ENCODE measurements around the gene MINDY2.
"Not testable (repeated sequence)": the region's sequence is repeated elsewhere in the genome, so short reads cannot be mapped to it uniquely, and the experiment has no call there.

MINDY2 gene

DNA sequence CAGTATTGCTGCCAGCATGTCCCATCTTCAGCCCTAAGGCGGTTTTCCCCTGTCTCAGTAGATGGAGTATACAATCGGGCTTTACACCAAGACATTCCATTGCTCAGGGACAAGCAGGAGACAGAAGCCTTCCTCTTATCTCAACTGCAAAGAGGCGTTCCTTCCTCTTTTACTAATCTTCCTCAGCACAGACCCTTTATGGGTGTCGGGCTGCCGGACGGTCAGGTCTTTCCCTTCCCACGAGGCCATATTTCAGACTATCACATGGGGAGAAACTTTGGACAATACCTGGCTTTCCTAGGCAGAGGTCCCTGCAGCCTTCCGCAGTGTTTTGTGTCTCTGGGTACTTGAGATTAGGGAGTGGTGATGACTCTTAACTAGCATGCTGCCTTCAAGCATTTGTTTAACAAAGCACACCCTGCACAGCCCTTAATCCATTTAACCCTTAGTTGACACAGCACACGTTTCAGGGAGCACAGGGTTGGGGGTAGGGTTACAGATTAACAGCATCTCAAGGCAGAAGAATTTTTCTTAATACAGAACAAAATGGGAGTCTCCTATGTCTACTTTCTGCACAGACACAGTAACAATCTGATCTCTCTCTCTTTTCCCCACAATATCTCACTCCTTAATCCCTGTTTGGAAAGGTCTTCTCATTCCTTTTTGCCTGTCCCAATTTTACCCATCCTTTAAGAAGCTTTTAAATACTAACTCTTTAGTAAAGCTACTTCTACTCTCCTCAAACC lies 62.8 kb downstream of the MINDY2 start:
- not testable (repeated sequence) for DNase-seq

DNA sequence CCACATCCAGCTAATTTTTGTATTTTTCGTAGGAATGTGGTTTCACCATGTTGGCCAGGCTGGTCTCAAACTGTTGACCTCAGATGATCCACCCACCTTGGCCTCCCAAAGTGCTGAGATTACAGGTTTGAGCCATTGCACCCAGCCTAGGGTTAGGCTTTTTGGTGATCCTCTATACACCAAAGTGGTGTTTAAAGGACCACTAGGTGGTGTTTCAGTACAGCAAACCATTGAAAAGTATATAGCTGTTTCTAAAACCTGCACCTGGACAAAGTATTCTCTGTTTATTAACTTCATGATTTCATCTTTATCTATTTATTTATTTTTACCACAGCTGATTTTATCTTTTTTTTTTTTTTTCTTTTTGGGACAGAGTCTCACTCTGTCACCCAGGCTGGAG lies 68.4 kb downstream of the MINDY2 start:
- peak in 1 of 2 donors; percentile 4 for DNase-seq

DNA sequence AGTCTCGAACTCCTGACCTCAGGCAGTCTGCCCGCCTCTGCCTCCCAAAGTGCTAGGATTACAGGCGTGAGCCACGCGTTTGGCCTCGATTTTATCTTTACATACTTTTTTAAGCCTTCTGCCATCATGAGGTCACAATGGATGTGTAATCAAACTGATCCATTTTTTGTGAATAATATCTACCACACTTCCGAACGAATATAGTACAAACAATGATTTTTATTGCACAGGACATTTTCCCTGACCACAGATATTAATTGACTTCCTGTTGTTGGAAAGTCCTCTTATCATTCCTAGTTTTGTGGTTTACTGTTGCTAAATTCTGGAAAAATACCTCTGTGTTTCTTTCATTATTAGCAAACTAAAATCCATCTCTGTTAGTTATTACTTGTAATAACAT lies 68.9 kb downstream of the MINDY2 start:
- no peak for DNase-seq

DNA sequence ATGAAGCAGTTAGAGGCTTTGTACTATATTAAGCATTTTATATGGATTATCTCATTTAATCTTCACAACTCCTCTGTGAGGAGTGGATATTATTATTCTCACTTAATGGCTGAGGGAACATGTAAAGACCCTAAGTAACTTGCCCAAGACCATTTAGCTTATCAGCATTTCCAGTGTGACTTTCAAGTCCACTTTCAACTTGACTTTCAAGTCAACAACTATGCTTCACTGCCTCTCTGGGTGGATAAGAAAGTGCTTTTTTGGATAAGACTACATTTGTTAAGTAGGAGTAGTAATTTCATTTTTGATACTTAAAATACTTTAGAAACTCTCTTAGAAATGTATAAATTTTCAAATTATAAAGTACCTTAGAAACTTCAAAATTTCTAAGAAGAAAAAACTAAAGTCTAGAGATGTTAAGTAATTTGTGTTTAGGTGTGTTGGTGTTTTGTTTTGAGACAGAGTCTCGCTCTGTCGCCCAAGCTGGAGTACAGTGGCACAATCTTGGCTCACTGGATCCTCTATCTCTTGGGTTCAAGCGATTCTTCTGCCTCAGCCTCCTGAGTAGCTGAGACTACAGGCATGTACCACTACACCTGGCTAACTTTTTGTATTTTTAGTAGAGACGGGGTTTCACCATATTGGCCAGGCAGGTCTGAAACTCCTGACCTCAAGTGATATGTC lies 71.8 kb downstream of the MINDY2 start:
- DNase-seq: no peak

DNA sequence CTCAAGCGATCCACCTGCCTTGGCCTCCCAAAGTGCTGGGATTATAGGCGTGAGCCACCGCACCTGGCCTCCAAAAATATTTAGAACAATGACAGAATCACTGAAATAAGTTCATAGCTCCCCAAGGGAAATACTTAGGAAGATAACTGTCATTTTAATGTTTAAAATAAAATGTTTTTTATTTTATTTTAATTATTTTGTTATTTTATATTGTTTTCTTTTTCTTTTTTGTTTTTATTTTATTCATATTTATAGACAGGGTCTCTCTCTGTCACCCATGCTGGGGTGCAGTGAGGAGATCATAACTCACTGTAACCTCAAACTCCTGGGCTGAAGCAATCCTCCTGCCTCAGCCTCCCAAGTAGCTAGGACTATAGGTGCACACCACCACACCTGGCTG lies 80.1 kb downstream of the MINDY2 start:
- not testable (repeated sequence) for DNase-seq

DNA sequence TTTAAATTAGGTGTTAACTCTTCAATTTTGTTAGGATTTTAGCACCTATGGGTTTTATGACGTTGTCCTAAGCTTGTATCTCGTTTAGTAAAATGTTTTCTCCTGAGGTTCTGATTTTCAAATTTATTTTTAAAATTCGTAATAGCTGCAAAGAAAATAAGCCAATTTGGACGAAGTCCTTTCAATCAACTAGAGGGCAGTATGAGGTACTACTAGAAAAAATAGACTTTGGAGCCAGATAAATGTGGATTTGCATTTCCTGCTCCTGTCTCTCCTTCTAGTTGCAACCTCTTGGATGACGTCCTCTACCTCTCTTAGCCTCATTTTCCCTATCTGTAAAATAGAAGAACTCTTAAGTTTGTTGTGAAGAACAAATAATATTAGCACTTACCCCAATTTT lies 81.2 kb downstream of the MINDY2 start:
- DNase-seq: no peak

DNA sequence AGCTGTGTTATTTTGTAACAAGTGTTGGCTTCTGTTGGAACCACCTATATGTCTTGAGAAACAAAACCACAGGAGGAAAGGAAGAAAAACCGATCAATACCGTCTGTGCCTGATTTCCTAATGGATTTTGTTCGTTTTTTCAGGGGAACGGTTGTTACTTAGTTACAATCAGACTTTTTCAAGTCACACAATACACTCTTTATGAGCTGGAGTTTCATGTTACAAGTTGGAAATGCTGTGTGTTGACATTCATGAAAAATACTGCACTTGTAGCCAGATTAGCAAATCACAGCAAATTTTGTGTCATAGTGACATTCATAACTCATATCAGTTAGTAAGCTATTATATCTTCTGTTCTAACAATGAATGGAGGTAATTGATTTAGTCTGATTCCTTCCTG lies 83.5 kb downstream of the MINDY2 start:
- DNase-seq: no peak

DNA sequence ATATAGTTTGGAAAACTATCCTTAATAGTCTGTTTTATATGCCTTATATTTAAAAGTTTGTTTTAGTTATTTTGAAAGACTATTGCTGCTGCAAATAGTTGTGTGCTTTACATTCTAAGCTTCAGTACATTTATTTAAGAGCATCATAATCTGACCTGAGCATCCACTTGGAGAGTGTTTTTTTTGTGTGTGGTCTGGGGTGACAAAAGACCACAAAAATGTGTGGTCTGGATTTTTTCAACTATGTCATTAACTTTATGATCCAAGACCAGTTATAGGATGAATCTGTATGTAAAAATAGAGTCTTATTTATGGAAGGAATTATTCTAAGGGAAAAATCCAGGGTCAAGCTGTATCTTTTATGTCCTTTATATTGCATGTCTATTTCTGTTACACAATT lies 85.0 kb downstream of the MINDY2 start:
- no peak for DNase-seq

DNA sequence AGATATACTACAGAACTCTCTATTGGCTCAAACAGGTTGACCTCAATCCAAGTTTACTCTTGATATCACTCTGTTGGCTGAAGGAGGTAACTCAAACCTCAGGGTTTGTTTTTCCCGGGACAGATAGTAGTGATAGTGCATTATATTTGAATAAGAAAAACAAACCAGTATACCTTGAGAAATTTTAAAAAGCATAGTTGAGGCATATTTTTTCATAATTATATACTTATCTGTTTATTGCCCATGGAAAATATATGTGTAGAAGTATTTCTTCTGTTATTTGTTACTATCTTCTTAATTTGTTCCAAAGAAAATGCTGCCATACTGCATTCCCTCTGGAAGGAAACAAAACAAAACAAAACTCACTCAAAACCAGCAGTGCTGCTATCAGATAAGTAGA lies 85.5 kb downstream of the MINDY2 start:
- DNase-seq: not testable (repeated sequence)

DNA sequence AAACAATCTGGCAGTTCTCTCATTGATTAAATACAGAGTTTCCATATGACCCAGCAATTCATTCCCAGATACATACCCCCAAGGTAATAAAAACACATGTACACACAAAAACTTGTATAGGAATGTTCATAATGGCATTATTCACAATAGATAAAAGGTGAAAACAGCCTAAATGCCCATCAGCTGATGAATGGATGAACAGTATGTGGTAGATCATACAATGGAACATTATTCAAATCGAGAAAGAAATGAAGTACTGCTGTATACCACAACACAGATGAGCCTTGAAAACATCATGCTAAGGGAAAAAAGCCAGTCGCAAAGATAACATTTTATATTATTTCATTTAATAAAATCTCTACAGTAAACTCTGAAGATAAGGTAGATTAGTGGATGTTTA lies 91.2 kb downstream of the MINDY2 start:
- no peak for DNase-seq

DNA sequence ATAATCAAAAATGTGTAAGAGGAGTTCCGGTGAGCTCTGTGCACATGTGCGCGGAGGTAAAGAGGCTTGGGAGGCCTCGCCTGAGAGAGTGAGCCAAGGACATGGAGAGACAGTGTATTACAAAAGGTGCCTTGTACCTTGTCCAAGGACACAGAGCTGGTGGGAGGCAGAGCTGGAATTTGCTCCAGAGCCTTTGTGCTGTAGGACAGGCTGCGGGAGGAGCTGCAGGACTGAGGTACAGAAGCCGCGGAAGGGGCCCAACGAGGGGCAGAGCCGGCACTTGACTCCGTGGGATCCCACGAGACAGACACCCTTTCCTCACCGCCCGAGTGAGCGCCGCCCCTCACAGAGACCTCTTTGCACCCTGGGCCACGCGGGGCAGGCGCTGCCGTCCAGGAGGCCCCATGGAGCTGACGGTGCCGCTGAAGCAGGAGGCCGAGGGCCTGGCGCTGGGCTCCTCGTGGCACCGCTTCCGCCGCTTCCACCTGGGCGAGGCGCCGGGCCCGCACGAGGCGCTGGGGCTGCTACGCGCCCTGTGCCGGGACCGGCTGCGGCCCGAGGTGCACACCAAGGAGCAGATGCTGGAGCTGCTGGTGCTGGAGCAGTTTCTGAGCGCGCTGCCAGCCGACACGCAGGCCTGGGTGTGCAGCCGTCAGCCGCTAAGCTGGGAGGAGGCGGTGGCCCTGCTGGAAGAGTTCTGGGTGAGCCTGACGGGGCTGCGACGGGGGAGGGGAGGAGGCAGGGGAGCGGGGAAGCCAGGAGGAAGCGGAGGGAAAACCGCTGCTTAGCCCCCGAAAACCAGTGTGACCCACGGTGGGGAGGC lies 93.7 kb downstream of the MINDY2 start:
- peak in 1 of 2 donors; percentile 1 for DNase-seq

DNA sequence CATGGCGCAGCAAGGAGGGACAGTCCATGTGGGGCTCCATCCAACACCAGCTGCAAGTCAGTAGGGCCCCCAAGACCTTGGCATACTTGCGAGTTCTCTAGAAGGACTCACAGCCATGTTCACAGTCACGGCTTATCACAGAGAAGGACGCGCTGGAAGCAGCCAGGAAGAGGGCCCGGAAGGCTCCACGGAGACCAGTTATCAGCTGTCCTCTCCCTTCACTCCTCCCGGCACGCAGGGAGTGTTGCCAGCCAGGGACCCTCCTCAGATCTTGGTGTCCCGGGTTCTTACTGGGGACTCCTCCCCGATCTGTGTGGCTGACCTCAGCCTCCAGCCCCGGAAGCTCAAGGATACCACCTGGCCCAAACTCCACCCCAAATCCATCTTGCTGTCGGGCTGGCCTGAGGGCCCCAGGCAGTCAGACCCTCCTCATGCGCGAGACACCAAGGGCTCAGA lies 94.4 kb downstream of the MINDY2 start:
- DNase-seq: no peak

DNA sequence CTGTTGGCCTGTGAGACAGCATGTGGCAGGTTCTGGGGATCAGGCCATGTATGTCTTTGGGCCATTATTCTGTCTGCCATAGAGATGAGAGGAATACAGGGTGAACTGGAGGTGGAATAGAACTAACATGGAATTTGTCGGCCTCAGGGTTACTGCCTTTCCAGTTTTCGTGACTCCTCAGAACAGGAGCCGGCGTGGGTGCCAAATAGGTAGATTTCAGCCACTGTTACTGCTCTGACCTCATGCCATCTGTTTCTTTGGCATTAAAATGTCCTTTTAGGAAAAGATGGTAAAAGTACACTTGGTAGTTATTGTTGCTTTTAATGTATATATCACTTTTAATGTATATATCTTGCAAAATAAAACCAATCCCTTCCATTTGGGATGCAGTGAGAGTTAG lies 96.8 kb downstream of the MINDY2 start:
- no peak for DNase-seq

DNA sequence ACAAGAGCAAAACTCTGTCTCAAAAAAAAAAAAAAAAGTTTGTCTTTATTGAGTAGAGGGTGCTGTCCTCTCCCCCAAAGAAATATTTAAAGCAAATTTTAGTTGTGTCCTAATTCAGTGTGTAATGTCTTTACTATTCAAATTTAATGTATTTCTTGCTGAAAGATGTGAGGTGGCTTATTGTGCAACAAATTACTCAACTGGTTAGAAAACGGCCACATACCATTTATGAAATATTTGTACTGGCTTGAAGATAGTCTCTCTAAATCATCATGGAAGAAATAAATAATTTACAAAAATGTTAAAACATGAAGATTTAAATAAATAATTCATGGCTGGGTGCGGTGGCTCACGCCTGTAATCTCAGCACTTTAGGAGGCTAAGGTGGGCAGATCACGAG lies 99.3 kb downstream of the MINDY2 start:
- no peak for DNase-seq

DNA sequence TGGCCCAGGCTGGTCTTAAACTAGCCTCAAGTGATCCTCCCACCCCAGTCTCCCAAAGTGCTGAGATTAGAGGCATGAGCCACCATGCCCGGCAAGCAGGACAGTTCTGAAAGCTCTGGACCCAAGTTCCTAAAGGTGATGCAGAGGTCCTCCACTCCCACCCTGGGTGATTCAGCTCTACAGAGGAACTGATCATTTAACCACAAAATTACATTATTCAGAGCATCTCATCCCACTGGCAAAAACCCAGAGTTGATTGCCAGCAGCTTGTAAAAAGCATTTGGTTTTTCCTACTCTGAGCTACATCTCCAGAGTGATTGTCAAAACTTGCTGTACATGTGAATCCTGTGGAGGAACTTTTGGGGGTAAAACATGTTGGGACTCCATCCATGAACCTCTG lies 102.2 kb downstream of the MINDY2 start:
- no peak for DNase-seq

DNA sequence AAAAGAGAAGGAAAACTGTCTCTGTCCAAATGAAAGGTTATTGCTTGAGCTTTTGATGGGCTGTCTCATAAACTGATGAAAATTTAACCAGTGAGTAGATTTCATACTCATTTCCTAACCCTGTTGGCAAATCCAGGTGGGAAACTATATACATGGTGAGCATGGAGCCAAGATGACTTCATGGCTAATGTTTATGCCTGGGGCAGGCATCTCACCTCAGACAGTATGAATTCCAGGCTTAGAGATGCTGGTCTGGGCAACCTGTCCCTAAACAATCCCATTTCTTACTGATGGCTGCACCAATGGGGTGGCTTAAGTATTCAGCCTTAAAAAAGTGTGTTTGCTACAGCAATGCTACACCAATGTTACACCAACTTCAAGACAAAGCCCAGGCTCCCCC lies 104.2 kb downstream of the MINDY2 start:
- no peak for DNase-seq

DNA sequence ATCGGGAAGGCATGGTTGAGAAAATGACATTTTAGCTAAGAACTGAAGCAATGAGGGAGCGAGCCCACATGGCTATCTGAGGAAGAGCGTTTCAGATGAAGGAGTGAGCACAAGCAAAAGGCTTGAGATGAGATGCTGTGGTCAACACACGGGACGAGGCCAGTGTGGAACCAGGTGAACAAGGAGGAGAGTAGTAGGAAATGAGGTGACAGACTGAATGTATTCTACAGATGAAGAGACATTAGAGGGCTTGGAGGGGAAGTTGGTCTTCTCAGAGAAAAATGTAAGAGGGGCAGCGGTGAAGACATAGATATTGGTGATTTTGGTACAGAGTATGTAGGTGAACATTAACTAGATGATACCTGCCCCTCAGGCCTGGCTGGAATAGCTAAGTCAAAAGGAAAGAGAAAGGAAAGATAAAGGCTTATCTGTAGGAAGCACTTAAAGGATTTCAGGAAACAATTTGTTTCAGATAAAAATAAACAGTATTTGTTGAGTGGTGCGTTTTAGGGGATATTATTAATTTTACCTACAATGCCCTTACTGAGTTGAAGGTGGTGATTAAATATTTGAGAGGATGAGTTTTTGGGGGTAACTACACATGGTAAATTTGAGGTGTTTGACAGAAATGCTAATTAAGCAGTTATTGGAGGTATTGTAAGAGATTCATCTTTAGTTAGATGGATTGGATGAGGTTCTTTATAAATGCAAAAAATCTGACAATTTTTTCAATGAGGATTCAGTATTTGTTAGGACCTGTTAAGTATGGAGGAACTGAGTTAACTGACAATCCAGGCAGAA lies 105.4 kb downstream of the MINDY2 start:
- DNase-seq: no peak

DNA sequence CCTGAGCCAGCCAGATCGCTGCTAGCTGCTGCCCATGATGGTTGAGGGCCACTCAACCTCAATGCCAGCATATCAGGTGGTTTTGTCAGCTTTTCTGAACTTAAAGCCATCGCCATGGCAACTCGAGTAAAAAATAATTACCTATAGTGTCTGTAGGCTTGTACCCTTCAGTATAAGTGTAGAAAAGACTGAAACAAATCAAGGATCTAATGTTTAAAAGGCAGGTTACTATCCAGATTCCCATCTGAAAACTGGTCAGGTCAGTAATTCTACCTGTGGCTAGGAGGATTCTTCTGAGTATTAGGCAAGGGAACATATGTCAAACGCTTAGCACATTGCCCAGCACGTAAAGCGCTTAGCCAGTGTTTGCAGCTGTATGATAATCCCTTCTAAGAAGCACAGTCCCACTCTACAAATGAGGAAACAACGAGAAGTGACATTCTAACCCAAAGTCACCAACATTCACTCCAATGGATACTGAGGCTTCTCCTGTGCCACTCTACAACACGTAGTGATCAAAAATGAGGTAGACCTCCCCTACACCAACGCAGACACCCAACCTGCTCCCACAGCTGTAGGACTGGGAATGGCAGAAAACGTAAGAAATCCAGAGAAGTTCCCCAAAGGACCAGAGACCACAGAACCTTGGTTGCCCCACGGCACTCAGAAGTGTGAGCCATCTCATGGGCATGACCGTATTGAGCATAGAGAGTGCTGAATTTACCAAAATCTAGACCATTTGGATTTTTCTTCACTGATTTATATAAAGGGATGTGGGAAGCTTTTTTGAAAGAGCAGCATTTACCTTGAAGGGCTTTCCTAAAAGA lies 107.1 kb downstream of the MINDY2 start:
- DNase-seq: no peak

DNA sequence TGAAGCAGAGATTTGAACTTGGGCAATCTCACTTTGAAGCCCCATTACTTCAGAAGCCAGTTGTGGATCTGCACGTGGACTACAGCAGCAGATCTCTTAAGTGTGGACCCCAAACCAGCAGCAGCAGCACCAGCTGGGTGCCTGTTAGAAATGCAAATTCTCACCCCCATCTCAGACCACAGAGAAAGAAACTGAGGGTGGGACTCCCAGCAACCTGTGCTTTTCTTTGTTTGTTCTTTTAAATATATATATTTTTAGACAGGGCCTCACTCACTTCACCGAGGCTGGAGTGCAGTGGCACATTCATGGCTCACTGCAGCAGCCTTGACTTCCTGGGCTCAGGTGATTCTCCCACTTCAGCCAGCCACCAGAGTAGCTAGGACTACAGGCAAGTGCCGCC lies 109.2 kb downstream of the MINDY2 start:
- no peak for DNase-seq

DNA sequence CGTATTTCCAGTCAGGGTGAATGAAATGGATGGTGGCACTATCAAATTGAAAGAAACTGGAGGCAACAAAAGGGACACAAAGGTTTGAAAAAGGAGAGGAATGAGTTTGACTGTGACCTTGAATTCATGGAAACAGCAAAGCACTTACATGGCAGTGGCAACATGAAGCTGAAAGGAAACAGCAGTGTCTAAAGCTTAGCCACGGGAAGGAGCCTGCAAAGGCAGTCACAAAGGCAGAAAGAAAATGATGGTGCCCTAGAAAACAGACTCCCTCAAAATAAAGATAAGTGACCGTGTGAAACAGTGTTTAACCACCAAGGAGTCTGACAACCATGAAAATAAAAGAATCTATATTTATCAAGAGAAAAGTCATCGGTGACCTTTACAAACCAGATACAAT lies 111.1 kb downstream of the MINDY2 start:
- DNase-seq: no peak

DNA sequence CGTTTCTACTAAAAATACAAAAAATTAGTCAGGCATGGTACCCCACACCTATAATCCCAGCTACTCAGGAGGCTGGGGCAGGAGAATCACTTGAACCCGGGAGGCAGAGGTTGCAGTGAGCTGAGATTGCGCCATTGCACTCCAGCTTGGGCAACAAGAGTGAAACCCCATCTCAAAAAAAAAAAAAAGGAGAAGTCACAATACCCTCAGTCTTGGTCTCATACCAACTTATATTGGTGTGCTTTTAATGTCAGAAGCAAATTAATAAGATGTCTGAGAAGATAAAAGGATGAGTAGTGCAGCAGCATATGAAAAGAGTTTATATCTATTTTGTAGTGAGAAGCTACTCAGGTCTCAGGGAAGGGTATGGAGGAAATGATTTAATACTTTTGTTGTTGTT lies 112.8 kb downstream of the MINDY2 start:
- not testable (repeated sequence) for DNase-seq

DNA sequence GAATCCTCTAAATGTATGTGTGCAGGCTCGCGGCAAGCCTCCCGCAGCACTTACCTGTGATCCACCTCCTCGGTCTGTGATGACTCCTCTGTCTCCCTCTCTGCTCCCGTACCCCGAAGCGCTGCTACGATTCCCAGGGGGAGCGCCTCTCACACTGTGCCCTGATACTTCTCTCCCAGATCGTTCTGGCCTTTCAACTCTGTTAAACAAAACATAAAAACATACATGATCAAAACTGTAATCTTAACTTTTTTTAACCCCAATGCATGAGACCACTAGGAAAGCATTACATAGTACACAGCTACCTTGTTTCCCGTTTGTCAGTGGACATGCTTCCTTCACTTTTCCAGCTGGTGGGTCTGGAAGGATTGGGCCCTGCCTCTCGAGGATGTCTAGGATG lies 115.8 kb downstream of the MINDY2 start:
- DNase-seq: no peak
